ENCODE results near the gene BTG1.
A peak's percentile ranks its signal among the peaks of the same experiment; 100 is the strongest.

Gene BTG1

DNA sequence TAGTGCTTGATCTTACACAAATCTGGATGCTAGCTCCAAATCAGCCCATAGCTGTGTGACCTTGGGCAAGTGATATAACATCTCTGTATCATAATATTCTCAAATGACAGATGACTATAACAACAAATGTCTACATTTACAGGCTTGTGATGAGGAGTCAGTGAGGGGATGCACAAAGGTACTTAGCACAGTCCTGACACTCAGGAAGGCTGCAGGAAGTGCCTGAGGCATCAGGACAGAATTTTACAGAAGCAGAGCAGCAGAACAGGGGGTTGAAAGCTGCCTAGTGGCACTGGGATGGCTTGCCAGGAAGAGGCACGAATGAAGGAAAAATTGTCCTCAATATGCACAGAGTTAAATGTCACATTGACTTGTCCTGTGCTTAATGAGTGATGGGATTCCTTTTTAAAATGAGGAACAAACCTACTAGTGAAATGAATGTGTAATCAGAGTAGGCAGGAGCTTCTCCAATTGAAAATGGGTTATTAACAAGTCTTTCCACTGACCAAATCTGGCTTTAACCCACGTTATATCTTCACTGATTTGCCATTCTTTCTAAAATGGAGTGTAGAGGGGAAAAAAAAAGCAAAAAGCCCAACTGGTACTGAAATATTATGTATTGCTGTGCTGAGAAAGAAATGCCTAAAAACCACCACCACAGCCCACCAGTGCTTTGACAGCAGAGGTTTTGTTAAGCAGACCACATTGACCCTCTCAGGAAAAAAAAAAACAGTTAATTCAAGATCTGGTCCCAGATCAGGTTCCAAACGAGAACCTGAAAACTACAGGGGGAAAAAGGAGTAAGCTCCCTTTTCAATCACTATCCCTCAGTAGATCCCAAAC is 11.6 kb downstream of the BTG1 start:
- DNase-seq (ENCODE audit: low spot score): no peak

GRCh38 chr12:92133171-92133570 is 12.5 kb downstream of the BTG1 start:
- no peak for DNase-seq (ENCODE audit: low spot score)

GRCh38 chr12:92132288-92132687 is 13.4 kb downstream of the BTG1 start:
- DNase-seq (ENCODE audit: low spot score): no peak

DNA sequence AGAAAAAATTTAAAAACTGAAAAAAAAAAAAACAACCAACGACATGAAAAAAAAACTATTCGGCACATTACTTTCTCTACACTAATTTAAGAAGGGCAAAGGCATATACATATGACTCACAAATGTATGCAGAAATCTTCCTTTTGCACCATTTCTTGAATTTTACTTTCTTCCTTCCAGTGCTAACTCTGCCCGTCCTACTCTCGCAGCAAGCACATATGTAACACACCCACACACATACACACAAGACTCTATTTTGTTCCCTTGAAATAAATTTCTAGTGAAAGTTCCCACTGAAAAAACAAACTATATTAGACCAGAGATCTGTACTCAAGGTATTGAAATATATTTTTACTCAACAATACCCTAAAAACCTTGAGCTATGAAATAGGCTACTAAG is 14.6 kb downstream of the BTG1 start:
- DNase-seq (ENCODE audit: low spot score): no peak

GRCh38 chr12:92129609-92130008 is 16.0 kb downstream of the BTG1 start:
- no peak for DNase-seq (ENCODE audit: low spot score)

DNA sequence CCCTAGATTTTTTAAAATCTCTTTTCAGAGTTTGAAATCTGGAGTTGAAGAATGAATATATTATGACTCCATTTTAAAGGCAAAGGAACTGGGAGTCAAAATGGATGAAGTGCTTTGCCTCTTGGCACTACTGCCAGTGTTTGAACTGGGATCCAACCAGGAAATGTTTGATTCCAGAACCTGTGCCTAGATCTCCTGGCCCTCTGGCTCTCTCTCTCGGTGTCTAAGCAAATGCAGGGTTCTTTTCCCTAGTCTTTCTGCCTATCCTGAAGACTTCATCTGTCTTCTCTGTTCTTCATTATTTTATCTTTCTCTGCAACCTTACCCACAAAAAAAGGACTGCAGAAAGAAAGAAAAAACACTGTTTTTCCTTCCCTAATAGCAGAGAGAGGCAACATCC is 17.0 kb downstream of the BTG1 start:
- no peak for DNase-seq (ENCODE audit: low spot score)

DNA sequence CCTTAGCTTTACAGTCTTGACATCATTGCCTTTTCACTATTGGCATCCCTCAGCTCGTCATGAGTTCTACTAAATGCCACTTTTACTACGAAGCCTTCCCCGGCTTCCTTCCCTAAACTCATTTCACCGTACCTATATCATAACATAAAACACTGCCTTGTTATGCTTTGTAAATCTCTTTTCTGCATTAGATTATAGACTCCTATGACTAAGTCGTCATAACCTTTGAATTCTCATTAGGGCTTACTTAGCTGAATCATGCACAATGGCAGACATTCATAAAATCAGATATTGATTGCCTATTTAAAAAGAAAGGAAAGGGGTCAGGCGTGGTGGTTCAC is 21.0 kb downstream of the BTG1 start:
- no peak for DNase-seq (ENCODE audit: low spot score)

GRCh38 chr12:92123780-92124688 is 21.6 kb downstream of the BTG1 start:
- DNase-seq (ENCODE audit: low spot score): no peak

GRCh38 chr12:92122941-92123779 is 22.5 kb downstream of the BTG1 start:
- no peak for DNase-seq (ENCODE audit: low spot score)

DNA sequence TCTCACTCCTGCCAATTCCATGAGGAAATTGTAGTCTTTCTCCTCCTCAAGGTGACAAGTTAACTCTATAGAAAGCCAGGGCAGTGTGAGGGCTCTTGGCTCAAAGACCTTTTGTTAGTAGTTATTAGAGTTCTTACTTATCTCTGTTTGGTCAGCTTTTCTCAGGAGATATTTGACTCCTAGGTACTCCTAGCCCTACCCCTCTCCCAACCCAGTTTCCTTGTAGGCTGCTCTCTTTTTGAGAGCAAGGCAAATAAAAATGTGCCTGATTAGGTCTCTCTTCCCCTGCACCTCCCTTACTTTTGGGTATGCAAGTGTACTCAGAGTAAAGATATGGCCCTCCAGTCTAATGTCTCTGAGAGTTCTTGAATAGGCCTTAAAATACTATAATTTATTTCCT is 23.8 kb downstream of the BTG1 start:
- DNase-seq (ENCODE audit: low spot score): no peak

GRCh38 chr12:92118826-92119536 is 26.7 kb downstream of the BTG1 start:
- DNase-seq (ENCODE audit: low spot score): no peak

GRCh38 chr12:92114834-92115233 is 30.8 kb downstream of the BTG1 start:
- DNase-seq (ENCODE audit: low spot score): no peak

DNA sequence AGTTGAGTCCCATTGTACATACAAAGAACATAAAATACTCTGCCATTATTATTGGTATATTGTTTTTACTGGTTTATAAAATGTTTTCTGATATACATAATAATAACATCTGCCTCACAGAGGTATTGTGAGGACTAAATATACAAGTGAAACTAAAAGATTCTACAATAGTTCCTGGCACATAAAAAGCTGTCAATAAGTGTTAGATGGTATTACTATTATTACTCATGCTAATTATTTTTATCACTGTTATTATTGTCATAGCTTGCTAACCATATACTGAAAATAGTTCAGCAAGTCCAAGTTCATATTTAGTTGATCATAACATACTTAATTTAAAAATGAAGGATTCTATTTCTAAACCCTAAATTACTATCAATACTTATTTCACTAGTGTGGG is 34.4 kb downstream of the BTG1 start:
- DNase-seq (ENCODE audit: low spot score): no peak

DNA sequence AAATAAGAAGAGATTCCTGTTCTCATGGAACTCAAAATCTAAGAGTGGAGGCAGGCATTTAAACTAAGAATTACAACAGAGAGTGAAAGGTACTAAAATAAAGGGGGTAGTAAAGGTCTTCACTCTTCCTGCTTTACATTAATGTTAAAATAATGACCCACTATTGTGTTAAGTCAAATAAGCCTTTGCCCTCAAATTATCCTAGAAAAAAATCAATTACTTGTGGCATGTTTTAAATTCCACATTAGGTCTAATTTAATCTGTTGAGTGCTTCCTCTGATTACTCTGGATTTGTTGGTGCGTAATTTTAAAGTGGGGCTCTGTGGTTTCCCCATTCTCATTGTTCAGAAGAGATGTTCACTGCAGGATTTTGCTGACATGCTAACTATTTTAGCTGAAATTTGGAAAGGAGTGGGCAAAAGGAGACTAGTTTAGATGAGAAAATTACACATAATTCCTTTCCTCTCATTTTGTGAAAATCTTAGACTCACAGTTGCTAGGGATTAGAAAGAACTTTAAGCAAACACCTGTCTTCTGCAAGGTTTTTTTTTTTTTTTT is 35.5 kb downstream of the BTG1 start:
- no peak for DNase-seq (ENCODE audit: low spot score)

- DNase-seq (ENCODE audit: low spot score): no peak
Measured at GRCh38 chr12:92109613-92110012, 36.0 kb downstream of the BTG1 start.

DNA sequence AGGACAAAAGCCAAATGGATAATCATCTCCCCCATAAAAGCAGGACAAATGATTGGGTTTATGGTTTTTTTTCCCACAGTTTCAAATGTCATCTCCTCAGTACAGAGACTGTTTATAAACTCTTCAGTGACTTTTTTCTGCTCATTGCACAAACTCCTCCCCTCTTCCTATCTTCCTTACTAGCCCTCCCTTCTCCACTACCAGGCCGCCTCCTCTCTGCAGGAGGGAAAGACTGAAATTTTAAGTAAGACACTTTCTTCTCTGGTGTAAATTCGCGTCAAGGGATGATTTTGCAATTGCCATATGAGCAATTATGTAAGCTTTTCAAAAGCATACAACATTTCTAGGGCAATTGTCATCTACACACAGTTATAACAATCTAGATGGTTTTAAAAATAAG is 37.0 kb downstream of the BTG1 start:
- DNase-seq (ENCODE audit: low spot score): no peak

DNA sequence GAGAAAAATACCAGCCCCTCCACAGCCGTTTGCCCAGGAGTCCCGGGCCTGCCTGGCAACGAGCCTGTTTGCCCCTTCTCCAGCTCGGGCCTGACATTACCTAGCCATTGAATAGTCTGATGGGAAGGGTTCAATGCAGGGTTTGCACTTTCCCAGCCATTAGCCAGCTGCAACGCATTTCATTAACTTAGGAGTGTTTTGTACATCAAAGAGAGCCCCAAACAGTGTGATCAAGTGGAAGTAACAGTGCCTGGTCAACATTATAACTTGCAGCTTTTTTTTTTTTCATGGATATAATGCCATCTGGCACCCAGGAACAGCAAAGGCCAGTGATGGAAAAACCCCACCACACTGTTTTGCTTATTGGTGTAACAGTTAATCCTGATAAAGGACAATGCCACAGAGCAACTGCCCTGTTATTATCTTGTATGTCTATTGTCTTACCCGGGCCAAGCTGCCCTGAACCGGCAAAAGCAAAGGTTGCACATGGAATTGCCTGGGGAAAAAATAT is 38.0 kb downstream of the BTG1 start:
- peak; percentile 30 for DNase-seq (ENCODE audit: low spot score)

- DNase-seq (ENCODE audit: low spot score): no peak
Measured at GRCh38 chr12:92107094-92107493, 38.6 kb downstream of the BTG1 start.

DNA sequence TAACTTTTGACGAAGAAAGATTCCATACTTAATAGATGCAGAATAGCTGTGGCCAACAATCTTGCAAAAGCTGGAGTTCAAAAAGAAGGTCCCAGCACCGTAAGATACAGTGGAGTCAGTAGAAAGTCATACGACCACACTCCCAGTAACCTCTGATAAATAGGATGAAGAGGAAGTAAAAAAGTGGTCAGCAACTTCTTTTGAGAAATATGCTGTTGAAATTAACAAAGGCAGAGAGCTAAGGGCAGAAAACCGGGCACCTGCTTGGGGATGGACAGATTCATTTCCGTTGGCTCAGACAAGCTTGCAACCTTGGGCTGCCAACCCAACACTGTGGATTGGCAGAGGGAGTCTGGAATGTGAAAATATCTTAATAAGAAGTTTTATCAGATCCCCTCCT is 40.0 kb downstream of the BTG1 start:
- no peak for DNase-seq (ENCODE audit: low spot score)

DNA sequence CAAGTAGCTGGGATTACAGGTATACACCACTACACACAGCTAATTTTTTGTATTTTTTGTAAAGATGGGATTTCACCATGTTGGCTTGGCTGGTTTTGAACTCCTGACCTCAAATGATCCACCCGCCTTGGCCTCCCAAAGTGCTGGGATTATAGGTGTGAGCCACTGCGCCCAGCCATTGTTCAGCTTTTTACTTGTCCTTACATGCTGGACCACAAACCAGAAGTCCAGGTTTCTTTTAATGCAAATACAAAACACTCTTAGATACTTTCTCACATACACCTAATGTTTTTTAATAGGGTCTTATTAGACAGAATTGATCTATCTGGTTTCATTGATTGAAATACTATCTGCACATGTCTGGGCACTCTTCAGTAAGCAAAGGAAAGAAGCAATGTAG is 40.5 kb downstream of the BTG1 start:
- DNase-seq (ENCODE audit: low spot score): no peak

- DNase-seq (ENCODE audit: low spot score): no peak
Measured at GRCh38 chr12:92102606-92103005, 43.0 kb downstream of the BTG1 start.

Measured in D341Med (cell line).